Epithelial cell of proximal tubule (primary cell): ENCODE measurements around the gene ZNRF3. TPM values are rescaled to one million over a fixed set of nuclear protein-coding genes. Genes with fewer than 3 reads are reported as not detected.

ENCODE experiments used
- DNase-seq: peaks from one replicate; pipeline ENCODE4 v3.0.0-alpha.2; 2011; ENCODE audit warnings: low read depth
- H3K4me3 ChIP-seq: 2 replicates; pipeline ENCODE4 v1.5.1; 2011; ENCODE audit warnings: low read depth, mild to moderate bottlenecking, low read length
- total RNA-seq: library from RNA; depleted of rRNA; stranded (reverse); fragments of >200 nt; gene quantifications from 2 replicates; pipeline ENCODE4 v1.2.3, GENCODE V29; 2015
- TF ChIP-seq, protein P1 (sequence below): conservative IDR thresholded peaks from 2 replicates; pipeline ENCODE4 v1.5.1; 2012; ENCODE audit warnings: low read depth, mild to moderate bottlenecking, low read length

ZNRF3 gene
- total RNA-seq, 1 donor from 2014 or later: 15.6 TPM

DNA sequence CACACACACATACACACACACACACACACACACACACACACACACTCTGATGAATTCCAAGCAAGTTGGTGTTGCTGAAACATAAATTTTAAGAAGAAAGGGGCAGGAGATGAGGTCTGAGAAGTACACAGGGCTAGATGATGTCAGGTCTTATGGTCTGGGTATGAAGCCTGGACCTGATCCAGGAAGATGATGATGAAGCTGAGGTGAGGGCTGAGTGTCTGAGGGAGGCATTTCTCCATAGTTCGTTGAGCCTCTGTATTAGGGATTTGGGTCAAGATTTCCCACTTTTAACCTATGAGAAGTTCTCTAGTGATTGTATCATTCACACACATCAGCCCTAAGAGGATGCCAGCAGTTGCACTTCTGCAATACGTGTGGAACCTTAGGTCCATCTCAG lies 222.1 kb downstream of the ZNRF3 start:
- no peak overlapping the region for H3K4me3 ChIP-seq
- DNase-seq: no peak
- TF ChIP-seq, protein P1, sequence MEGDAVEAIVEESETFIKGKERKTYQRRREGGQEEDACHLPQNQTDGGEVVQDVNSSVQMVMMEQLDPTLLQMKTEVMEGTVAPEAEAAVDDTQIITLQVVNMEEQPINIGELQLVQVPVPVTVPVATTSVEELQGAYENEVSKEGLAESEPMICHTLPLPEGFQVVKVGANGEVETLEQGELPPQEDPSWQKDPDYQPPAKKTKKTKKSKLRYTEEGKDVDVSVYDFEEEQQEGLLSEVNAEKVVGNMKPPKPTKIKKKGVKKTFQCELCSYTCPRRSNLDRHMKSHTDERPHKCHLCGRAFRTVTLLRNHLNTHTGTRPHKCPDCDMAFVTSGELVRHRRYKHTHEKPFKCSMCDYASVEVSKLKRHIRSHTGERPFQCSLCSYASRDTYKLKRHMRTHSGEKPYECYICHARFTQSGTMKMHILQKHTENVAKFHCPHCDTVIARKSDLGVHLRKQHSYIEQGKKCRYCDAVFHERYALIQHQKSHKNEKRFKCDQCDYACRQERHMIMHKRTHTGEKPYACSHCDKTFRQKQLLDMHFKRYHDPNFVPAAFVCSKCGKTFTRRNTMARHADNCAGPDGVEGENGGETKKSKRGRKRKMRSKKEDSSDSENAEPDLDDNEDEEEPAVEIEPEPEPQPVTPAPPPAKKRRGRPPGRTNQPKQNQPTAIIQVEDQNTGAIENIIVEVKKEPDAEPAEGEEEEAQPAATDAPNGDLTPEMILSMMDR: no peak

DNA sequence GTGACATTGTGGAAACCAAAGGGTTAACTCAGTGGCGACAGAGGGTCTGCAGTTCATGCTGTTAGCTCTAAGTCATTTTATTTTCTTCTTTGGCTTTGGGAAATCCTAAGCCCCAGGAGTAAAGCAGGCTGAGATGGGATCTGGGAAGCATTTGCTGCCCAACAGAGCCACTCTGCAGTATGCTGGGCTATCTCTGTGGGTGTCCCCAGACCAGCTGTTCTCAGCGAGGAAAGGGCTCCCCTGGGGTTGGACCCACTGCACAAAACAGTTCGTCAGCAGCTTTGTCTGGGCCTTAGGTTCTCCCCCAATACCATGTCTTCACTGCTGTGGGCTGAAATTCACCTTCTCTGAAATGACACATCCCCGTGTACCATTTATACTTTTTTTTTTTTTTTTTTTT lies 223.5 kb downstream of the ZNRF3 start:
- TF ChIP-seq, protein P1: no peak
- no peak overlapping the region for H3K4me3 ChIP-seq
- no peak for DNase-seq

Other genes with a start within 250 kb of the ZNRF3 start
- 0.72 and 3.7 TPM in 2 replicates for gene TTC28, start 203.7 kb upstream of the ZNRF3 start, total RNA-seq
- gene CHEK2, start 141.8 kb upstream of the ZNRF3 start, total RNA-seq: 13.1 and 19.9 TPM in 2 replicates
- 19.7 and 28.3 TPM in 2 replicates for gene HSCB, start 141.5 kb upstream of the ZNRF3 start, total RNA-seq
- 17.1 and 20.9 TPM in 2 replicates for gene CCDC117, start 110.9 kb upstream of the ZNRF3 start, total RNA-seq
- 147 and 153 TPM in 2 replicates for gene XBP1, start 83.0 kb upstream of the ZNRF3 start, total RNA-seq
- gene C22orf31, start 178.3 kb downstream of the ZNRF3 start, total RNA-seq: not detected in 2 replicates
- gene KREMEN1, start 189.5 kb downstream of the ZNRF3 start, total RNA-seq: 4.8 and 10.8 TPM in 2 replicates